Neuron (in vitro differentiated cells): Measurements from ENCODE around the gene ARHGAP20.

Source experiments
- H2AFZ ChIP-seq: one replicate; pipeline ENCODE4 v1.6.1; 2013; ENCODE audit warnings: low read depth, mild to moderate bottlenecking, inconsistent platforms, low read length, moderate library complexity
- H3K27me3 ChIP-seq: one replicate; pipeline ENCODE4 v1.6.1; 2013; ENCODE audit warnings: low read length; ENCODE audit not compliant: insufficient read depth
- H3K36me3 ChIP-seq: one replicate; pipeline ENCODE4 v1.6.1; 2013; ENCODE audit warnings: low read length; ENCODE audit not compliant: insufficient read depth
- H3K4me1 ChIP-seq: one replicate; pipeline ENCODE4 v1.6.1; 2013; ENCODE audit warnings: low read length; ENCODE audit not compliant: insufficient read depth
- H3K4me3 ChIP-seq: 2 replicates; pipeline ENCODE4 v1.5.1; 2013; ENCODE audit warnings: mild to moderate bottlenecking, low read length, moderate library complexity
- H3K9me3 ChIP-seq: one replicate; pipeline ENCODE4 v1.6.1; 2013; ENCODE audit warnings: low read length

ARHGAP20 gene

DNA sequence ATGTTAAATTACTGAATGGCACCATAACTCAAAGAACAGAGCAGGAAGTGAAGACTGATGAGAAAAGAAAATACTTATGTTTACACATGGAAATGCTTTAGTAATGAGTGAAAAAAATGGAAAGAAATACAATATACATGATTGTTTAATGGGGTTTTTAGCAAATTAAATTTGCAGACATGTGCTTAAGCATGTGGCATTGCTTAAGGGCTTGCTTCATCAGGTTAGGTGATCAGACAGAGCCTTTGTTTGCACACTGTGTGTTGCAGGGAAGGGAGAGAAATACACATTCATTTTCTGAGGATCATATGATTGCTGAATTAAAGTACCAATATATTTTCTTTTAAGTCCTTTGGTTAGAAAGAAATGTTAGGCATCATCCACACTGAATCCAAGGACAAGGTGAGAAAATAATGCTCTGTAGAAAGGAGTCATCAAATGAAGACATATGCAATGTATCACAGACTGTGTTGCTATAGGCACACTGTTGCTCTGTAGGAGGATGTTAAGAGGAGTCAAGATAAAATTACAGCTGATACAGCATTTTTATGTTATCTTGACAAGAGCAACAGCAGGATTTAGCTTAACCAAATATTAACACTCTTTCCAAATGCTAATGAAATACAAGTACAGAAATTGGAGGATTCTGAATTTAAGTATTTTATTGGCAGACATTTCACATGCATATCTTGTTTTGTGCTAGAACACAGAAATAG lies 23.4 kb upstream of the ARHGAP20 start:
- Histone ChIP-seq H3K4me1 (no peaks in the 10 kb centered on the region), H3K4me3 (no peak overlapping the region), H2AFZ (no peak overlapping the region), H3K27me3 (peaks cover 2% of the 10 kb centered on the region), H3K9me3 (no peaks in the 10 kb centered on the region), H3K36me3 (no peaks in the 10 kb centered on the region)

DNA sequence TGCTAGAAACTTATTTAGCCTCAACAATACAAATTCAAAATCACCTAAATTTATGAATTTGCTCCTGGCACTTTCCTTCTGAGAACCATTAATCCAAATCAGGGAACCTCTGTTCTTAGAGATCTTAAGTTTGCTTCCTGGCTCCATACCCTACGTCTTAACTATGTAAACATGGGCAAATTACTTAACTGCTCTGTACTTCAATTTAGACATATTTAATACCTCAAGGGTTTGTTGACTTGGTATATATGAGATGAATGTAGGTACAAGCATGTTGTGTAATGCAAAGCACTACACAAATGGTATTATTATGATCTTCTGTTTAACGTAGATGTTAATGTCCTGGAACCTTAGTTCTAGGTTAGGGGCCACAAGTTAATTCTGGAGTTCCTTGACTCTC lies 22.6 kb upstream of the ARHGAP20 start:
- H2AFZ ChIP-seq = no peak overlapping the region
- peaks cover 2% of the 10 kb centered on the region for H3K27me3 ChIP-seq
- H3K4me1 ChIP-seq = no peaks in the 10 kb centered on the region
- H3K9me3 ChIP-seq = no peaks in the 10 kb centered on the region
- H3K36me3 ChIP-seq = no peaks in the 10 kb centered on the region
- no peak overlapping the region for H3K4me3 ChIP-seq

DNA sequence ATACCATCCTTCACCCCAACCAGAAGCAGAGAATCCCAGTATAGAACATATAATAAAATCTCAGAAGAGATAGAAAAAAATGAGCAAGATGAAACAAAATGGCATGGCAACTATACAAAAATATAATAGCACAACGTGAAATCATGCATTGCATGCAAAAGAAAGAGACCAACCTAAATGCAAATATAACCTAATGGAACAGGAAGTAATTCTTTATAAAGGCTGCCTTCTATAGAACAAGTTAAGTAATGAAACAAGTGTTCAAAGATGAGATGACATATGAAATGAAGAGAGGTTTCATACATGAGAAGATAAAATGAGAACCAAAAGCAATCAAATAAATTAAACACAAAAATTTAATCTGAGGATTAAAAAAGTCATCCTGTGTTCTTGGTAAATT lies 18.5 kb upstream of the ARHGAP20 start:
- Histone ChIP-seq H2AFZ (no peak overlapping the region), H3K9me3 (no peaks in the 10 kb centered on the region), H3K4me1 (no peaks in the 10 kb centered on the region), H3K36me3 (no peaks in the 10 kb centered on the region), H3K4me3 (no peak overlapping the region), H3K27me3 (no peaks in the 10 kb centered on the region)

DNA sequence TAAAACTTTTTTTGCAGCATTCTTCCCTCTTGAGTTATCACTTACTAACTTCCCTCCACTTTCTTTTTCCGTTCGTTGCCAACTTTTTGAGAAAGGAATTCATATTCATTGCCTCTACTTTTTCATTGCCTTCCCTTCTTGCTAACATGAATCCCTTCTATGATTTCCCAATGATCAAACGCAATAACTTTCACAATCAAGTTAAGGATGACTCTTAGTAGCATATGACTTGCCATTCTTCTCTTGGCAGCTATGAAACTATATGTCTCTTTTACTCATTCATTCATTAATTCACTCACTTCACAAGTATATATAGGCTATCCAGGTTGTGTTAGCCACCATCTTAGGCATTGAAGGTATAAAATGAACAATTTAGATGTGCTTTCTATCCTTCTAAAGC lies 16.6 kb upstream of the ARHGAP20 start:
- no peak overlapping the region for H3K4me3 ChIP-seq

DNA sequence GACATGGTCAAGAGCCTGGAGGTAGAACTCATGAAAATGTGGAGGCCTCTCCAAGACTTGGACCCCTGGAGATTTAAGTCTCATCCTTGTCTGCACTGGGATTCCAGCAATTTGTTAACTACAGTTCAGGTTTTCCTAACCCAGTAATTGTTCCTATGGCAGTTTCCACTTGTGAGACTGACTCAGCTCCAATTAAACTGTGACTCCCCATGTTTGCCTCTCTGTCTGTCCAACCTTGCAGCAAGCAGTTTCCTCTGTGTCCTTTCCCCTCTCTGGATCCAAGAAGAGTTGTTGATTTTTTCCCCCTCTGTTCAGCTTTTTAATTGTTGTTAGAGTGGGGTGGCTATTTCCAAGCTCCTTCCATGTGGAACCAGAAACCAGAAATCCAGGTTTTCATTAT lies 16.2 kb upstream of the ARHGAP20 start:
- Histone ChIP-seq H2AFZ (no peak overlapping the region), H3K27me3 (no peaks in the 10 kb centered on the region), H3K36me3 (no peaks in the 10 kb centered on the region), H3K4me1 (no peaks in the 10 kb centered on the region), H3K4me3 (no peak overlapping the region), H3K9me3 (no peaks in the 10 kb centered on the region)

More for the DNA sequence above, 16.6 kb upstream of the ARHGAP20 start:
- Histone ChIP-seq H3K36me3 (no peaks in the 10 kb centered on the region), H3K9me3 (no peaks in the 10 kb centered on the region), H3K27me3 (no peaks in the 10 kb centered on the region), H2AFZ (no peak overlapping the region), H3K4me1 (no peaks in the 10 kb centered on the region)

DNA sequence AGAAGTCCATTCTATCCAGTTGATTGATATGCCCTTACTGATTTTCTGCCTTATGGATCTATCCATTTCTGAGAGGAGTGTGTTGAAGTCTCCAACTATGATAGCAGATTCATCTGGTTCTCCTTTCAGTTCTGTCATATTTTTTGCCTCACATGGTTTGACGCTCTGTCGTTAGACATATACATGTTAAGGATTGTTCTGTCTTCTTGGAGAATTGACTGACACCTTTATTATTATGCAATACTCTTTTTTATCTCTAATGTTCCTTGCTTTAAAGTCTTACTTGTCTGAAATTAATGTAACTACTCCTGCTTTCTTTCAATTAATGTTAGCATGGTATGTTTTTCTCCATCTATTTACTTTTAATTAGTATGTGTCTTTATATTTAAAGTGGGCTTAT lies 12.1 kb upstream of the ARHGAP20 start:
- Histone ChIP-seq H3K4me3 (no peak overlapping the region), H3K4me1 (no peaks in the 10 kb centered on the region), H2AFZ (no peak overlapping the region), H3K9me3 (no peaks in the 10 kb centered on the region), H3K27me3 (no peaks in the 10 kb centered on the region), H3K36me3 (no peaks in the 10 kb centered on the region)

DNA sequence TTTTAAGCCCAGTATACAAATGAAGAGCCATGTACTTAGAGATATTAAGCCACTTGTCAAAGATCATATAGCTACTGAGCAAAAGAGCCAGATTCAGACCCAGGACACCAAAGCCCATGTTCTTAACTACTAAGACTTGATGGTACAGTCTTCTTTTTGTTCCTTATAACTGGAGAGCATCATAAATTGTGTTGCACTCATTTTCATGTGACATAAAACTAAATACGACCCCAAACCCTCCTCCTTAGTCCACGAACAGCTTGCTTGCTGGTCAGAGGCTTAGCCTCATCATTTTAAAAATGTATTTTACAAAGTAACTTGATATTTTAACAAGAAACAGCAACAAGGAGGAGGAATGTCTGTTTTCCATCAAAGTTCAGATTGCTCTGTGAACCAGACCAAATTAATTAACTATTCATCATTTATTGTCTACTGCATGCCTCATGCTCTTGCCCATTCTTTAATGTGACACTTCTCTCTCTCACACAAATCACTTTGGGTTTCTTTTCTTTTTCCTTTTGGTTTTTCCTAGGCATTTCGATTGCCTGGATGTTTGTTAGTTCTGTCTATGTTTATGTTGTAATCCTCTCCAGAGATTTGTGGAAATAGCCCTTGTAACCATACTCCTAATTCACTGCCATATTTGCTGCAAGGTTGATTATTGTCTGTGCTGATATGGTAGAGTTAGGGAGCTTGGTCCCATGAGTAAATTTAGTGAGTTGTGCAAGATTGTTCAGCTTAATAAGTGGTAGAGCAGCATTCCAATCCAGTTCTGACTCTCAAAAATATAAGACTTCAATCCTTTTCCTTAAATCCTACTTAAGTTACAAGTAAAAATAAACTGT lies 8.4 kb upstream of the ARHGAP20 start:
- Histone ChIP-seq H3K4me1 (no peaks in the 10 kb centered on the region), H3K9me3 (no peaks in the 10 kb centered on the region), H3K36me3 (no peaks in the 10 kb centered on the region), H2AFZ (no peak overlapping the region), H3K4me3 (no peak overlapping the region), H3K27me3 (no peaks in the 10 kb centered on the region)

DNA sequence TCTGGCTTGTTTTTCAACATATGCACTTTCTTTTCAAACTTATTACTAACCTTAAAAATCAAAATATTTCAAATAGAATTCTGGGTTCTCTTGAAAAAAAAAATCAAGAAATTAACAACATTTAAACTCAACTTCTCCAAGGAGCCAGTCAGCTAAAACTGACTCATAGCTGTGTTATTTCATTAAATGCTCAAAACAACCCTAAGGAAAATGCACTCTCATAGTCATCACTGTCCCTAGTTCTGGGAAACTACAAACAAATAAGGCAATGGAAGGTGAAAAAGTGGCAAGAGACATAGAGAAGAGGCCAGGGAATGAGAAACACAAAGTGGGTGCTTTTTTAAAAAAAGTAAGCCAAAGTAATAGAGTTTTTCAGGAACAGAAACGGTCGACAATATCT lies 4.1 kb upstream of the ARHGAP20 start:
- Histone ChIP-seq H3K9me3 (no peaks in the 10 kb centered on the region), H3K36me3 (no peaks in the 10 kb centered on the region), H2AFZ (no peak overlapping the region), H3K4me3 (no peak overlapping the region), H3K27me3 (peaks cover 38% of the 10 kb centered on the region), H3K4me1 (peaks cover 3% of the 10 kb centered on the region)

DNA sequence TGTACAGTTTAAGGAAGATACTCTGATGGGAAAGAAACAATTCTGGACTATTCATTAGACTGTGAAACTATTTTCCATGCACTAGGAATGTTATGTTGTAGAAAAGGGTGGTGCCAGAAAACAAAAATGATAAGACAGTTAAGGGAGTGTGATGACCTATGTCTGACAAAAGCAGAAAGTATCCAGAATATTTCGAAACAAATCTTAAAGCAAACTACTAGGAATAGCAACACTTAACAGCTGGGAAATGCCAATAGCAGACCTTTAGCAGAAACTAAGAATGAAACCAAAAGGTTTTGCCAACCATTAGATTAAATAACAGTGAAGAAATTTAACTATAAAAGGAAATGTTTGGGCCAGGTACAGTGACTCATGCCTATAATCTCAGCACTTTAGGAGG lies 3.3 kb upstream of the ARHGAP20 start:
- Histone ChIP-seq H3K4me1 (peaks cover 3% of the 10 kb centered on the region), H3K36me3 (no peaks in the 10 kb centered on the region), H3K9me3 (no peaks in the 10 kb centered on the region), H3K27me3 (peaks cover 46% of the 10 kb centered on the region), H2AFZ (no peak overlapping the region), H3K4me3 (no peak overlapping the region)

DNA sequence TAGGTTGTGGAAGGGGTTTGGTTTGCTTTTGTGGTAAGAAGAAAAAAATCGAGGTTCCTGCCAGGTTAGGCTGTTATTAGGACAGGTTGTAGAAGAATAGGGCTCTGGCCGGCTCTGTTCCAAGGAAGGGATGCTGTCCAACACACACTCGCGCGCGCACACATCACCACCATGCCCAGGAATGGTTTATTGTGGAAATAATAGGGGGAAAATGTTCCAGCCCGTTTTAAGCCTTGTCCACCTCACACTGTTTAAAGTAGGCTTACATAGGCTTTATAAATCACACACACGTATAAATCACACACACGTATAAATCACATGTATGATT lies 1.2 kb upstream of the ARHGAP20 start:
- Histone ChIP-seq H3K27me3 (peaks cover 63% of the 10 kb centered on the region), H3K4me1 (peaks cover 3% of the 10 kb centered on the region), H3K36me3 (no peaks in the 10 kb centered on the region), H2AFZ (peak overlapping the region; percentile 75), H3K4me3 (no peak overlapping the region), H3K9me3 (no peaks in the 10 kb centered on the region)

DNA sequence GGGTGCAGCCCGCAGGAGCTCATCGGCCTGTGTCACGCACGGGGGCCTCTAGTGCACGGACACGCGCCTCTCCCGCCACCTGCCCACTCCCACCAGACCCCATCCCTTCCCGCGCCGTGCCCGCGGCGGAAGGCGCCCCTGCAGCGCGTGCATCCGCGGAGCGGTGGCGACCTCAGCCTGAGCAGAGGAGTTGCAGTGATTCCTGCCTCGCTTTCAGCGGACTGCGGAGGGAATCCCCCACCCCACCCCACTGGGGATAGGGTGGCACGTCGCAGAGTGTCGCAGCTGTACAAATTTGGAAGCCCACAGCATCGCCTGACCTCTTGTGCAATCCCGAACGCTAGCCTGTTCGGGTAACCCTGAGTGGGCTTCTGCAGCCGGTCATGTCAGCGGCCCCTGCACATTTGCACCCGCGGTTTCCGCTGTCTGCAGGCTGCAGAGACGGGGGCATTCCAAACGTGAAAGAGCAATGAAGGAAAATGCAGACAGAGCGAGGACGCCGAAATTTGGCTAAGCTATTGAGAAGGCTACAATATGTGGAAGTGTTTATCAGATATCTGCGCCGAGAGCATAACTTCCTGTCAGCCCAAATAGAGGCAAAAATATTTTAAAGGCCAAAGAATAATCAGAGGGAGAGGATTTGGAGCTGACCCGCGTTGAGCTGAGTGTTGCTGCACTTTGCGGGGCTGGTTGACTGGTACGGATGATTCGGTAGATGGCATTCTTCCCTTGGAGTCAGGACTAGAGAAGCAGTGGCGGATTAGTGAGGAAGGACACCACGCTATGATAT lies 617 bp upstream of the ARHGAP20 start:
- peak overlapping the region; percentile 39 for H3K4me3 ChIP-seq
- peak overlapping the region; percentile 75 for H2AFZ ChIP-seq
- no peaks in the 10 kb centered on the region for H3K9me3 ChIP-seq
- H3K36me3 ChIP-seq = no peaks in the 10 kb centered on the region
- H3K27me3 ChIP-seq = peaks cover 63% of the 10 kb centered on the region
- H3K4me1 ChIP-seq = peaks cover 3% of the 10 kb centered on the region

DNA sequence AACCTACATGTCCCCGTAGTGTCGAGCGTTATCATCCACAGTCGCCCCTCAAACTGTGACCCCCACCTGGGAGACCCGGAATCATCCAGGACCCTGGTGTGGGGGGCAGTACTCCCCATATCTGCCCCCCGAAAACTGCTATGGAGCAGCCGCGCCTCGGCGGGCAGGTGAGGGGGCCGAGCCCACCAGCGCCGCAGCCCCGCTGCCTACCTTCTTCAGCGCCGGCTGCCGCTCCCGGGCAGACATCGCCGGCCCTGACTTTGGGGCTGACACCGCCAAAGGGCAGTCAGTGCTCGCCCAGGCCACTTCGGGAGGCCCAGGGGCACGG lies 825 bp downstream of the ARHGAP20 start:
- H3K27me3 ChIP-seq = peaks cover 63% of the 10 kb centered on the region
- peak overlapping the region; percentile 39 for H3K4me3 ChIP-seq
- peaks cover 3% of the 10 kb centered on the region for H3K4me1 ChIP-seq
- no peaks in the 10 kb centered on the region for H3K9me3 ChIP-seq
- H2AFZ ChIP-seq = peak overlapping the region; percentile 98
- no peaks in the 10 kb centered on the region for H3K36me3 ChIP-seq
